Measurements from ENCODE around the gene FOXP1. TPM values are rescaled to one million over a fixed set of nuclear protein-coding genes. Genes with fewer than 3 reads are reported as not detected.

Gene FOXP1
- total RNA-seq, 1 donor from 2014 or later: 27.3 TPM

GRCh38 chr3:71156062-71156665 is 427.4 kb downstream of the FOXP1 start:
- Histone ChIP-seq H3K4me2 (no peak overlapping the region), H3K36me3 (no peaks in the 10 kb centered on the region), H3K4me3 (no peak overlapping the region), H3K79me2 (ENCODE audit: low read depth) (no peaks in the 10 kb centered on the region), H4K20me1 (ENCODE audit: low read depth) (peaks cover 8% of the 10 kb centered on the region), H3K4me1 (peaks cover 9% of the 10 kb centered on the region), H3K9me3 (ENCODE audit: low read depth) (no peaks in the 10 kb centered on the region), H2AFZ (replicated peaks) (no peak overlapping the region), H3K27me3 (no peaks in the 10 kb centered on the region), H3K9ac (no peak overlapping the region), H3K27ac (no peak overlapping the region), H3F3A (ENCODE audit: low read depth) (no peaks in the 10 kb centered on the region)
- Mint-ChIP-seq H3K9me3 (no peaks in the 10 kb centered on the region), H3K27me3 (ENCODE audit: insufficient read depth, low read depth) (no peaks in the 10 kb centered on the region), H3K27ac (no peak overlapping the region), H3K4me3 (no peak overlapping the region), H3K4me1 (peaks cover 14% of the 10 kb centered on the region), H3K36me3 (peaks cover 5% of the 10 kb centered on the region)
- no peak for DNase-seq (ENCODE audit: low spot score)
- TF ChIP-seq EZH2phosphoT487 (IDR thresholded peaks at IDR 0.05) (no peak), EZH2 (IDR thresholded peaks at IDR 0.05) (no peak)
- TF ChIP-seq, protein P1, sequence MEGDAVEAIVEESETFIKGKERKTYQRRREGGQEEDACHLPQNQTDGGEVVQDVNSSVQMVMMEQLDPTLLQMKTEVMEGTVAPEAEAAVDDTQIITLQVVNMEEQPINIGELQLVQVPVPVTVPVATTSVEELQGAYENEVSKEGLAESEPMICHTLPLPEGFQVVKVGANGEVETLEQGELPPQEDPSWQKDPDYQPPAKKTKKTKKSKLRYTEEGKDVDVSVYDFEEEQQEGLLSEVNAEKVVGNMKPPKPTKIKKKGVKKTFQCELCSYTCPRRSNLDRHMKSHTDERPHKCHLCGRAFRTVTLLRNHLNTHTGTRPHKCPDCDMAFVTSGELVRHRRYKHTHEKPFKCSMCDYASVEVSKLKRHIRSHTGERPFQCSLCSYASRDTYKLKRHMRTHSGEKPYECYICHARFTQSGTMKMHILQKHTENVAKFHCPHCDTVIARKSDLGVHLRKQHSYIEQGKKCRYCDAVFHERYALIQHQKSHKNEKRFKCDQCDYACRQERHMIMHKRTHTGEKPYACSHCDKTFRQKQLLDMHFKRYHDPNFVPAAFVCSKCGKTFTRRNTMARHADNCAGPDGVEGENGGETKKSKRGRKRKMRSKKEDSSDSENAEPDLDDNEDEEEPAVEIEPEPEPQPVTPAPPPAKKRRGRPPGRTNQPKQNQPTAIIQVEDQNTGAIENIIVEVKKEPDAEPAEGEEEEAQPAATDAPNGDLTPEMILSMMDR (IDR thresholded peaks at IDR 0.05): no peak

DNA sequence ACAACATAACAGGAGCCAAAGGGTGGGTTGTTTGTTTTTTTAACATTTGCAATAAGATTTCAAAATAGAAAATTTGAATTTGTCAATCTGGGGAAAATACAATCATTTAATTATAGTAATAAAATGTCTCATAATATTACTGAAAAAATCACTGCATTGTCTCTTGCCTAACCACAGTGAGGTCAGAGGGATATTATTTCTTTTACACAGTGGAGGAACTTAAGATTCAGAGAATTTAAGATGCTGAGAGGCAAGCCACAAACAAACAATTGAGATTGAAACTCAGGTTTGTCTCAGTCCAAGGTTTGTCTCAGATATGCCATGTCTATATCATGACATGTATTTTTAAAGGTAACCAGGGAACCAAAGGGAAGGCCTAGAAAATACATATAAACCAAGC is 428.7 kb downstream of the FOXP1 start:
- no peak overlapping the region for H3K4me2 ChIP-seq
- no peak for DNase-seq (ENCODE audit: low spot score)
- no peak overlapping the region for H3K27ac ChIP-seq
- no peaks in the 10 kb centered on the region for H3K79me2 ChIP-seq (ENCODE audit: low read depth)
- H3K4me3 ChIP-seq: no peak overlapping the region
- peaks cover 9% of the 10 kb centered on the region for H3K4me1 ChIP-seq
- H3K9me3 ChIP-seq (ENCODE audit: low read depth): no peaks in the 10 kb centered on the region
- Mint-ChIP-seq H3K27ac (no peak overlapping the region), H3K4me3 (no peak overlapping the region), H3K4me1 (peaks cover 27% of the 10 kb centered on the region), H3K9me3 (no peaks in the 10 kb centered on the region), H3K36me3 (no peaks in the 10 kb centered on the region), H3K27me3 (ENCODE audit: insufficient read depth, low read depth) (no peaks in the 10 kb centered on the region)
- H3F3A ChIP-seq (ENCODE audit: low read depth): no peaks in the 10 kb centered on the region
- H3K36me3 ChIP-seq: no peaks in the 10 kb centered on the region
- no peak overlapping the region for H3K9ac ChIP-seq
- no peaks in the 10 kb centered on the region for H3K27me3 ChIP-seq
- TF ChIP-seq, protein P1 (IDR thresholded peaks at IDR 0.05): no peak
- TF ChIP-seq EZH2 (IDR thresholded peaks at IDR 0.05) (no peak), EZH2phosphoT487 (IDR thresholded peaks at IDR 0.05) (no peak)
- no peak overlapping the region for H2AFZ ChIP-seq (replicated peaks)
- peaks cover 8% of the 10 kb centered on the region for H4K20me1 ChIP-seq (ENCODE audit: low read depth)

GRCh38 chr3:71153713-71154112 is 429.8 kb downstream of the FOXP1 start:
- H3K4me1 Mint-ChIP-seq: peaks cover 29% of the 10 kb centered on the region
- no peak overlapping the region for H3K27ac Mint-ChIP-seq

More at GRCh38 chr3:71153713-71154112, 429.8 kb downstream of the FOXP1 start:
- no peaks in the 10 kb centered on the region for H3K9me3 ChIP-seq (ENCODE audit: low read depth)
- no peaks in the 10 kb centered on the region for H3K9me3 Mint-ChIP-seq
- H3K4me3 ChIP-seq: no peak overlapping the region
- no peak overlapping the region for H2AFZ ChIP-seq (replicated peaks)
- H3K9ac ChIP-seq: no peak overlapping the region
- peaks cover 9% of the 10 kb centered on the region for H3K4me1 ChIP-seq
- H3K27me3 ChIP-seq: no peaks in the 10 kb centered on the region
- TF ChIP-seq EZH2 (IDR thresholded peaks at IDR 0.05): no peak
- no peak for TF ChIP-seq EZH2phosphoT487 (IDR thresholded peaks at IDR 0.05)
- TF ChIP-seq, protein P1 (IDR thresholded peaks at IDR 0.05): no peak
- H3K36me3 Mint-ChIP-seq: no peaks in the 10 kb centered on the region
- no peak overlapping the region for H3K4me3 Mint-ChIP-seq
- H4K20me1 ChIP-seq (ENCODE audit: low read depth): peaks cover 8% of the 10 kb centered on the region
- no peaks in the 10 kb centered on the region for H3F3A ChIP-seq (ENCODE audit: low read depth)
- no peak overlapping the region for H3K27ac ChIP-seq
- DNase-seq (ENCODE audit: low spot score): no peak
- no peak overlapping the region for H3K4me2 ChIP-seq
- no peaks in the 10 kb centered on the region for H3K79me2 ChIP-seq (ENCODE audit: low read depth)
- no peaks in the 10 kb centered on the region for H3K27me3 Mint-ChIP-seq (ENCODE audit: insufficient read depth, low read depth)
- H3K36me3 ChIP-seq: no peaks in the 10 kb centered on the region

Data from neural progenitor cell (in vitro differentiated cells).